8988T (cell line): ENCODE data around the gene STT3B.

Source experiments
- DNase-seq: peaks from one replicate; pipeline ENCODE4 v3.0.0; 2011

The STT3B gene

DNA sequence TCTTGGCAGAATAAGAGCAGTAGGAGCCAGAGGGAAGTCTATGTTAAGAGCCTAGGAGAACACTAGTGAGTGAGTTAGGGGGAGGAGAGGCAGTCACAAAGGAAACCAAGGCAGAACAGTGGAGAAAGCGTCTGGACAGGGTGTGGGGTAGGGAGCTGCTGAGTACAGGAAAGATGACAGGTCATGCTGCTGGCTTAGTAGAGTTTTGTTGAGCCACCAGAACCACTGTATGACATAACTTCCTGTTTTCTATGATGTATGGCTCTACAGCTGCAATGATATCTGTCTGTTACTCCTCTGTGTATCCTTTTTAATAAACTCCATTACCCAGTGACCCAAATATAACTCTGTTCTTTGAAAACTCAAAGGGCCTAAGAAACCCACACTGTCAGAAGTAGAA is 10.6 kb upstream of the STT3B start:
- DNase-seq: no peak

DNA sequence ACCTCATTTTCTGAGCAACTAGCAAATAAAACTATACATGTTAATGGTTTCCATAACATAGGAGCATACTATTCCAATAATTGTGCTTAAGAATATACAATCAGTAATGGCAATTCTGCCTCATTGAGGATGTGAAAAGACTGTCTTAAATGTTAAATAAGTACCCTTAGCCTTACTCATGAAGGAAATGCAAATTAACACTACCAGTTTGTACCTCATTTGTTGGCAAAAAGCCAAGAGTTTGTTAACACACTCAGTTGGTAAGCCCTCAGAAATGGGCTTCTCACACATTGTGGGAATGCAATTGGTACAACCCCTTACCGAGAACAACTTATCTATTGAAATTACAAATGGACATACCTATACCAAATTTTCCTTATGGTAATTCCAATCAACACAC is 9.2 kb upstream of the STT3B start:
- no peak for DNase-seq

DNA sequence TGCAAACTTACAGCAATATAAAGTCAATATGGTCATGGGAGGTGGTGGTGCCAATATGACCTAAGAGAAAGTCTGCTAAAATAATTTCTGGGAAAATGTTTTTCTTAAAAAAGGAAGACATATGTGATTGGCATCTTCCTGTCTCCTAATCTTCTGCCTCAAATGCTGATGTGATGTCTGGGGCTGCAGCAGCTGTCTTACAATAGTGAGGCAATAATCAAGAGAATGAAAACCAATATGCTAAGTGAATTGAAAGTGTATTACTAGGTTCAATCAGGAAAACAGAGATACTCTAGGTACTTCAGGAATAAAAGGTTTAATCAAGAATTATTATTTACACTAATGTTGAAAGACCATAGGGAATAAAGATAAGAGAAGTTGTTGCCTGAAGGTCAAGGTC is 7.2 kb upstream of the STT3B start:
- no peak for DNase-seq

DNA sequence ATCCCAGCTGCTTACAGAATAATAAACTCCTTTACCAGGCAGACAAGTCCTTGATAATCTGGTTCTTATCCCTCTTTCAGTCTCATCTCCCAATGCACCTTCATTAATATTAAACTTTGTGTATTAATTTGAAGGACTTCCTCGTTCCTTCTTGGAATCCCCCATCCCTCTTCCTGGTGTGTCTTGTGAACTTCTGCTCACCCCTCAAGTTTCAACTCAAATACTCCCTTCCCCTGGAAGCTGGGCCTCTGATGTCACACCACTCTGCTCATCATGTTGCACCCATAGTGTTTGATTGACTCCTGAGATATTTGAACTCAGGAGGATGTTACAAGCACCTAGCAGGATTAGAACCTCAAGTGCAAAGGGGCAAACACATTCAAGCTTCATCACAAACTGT is 3.3 kb upstream of the STT3B start:
- no peak for DNase-seq

DNA sequence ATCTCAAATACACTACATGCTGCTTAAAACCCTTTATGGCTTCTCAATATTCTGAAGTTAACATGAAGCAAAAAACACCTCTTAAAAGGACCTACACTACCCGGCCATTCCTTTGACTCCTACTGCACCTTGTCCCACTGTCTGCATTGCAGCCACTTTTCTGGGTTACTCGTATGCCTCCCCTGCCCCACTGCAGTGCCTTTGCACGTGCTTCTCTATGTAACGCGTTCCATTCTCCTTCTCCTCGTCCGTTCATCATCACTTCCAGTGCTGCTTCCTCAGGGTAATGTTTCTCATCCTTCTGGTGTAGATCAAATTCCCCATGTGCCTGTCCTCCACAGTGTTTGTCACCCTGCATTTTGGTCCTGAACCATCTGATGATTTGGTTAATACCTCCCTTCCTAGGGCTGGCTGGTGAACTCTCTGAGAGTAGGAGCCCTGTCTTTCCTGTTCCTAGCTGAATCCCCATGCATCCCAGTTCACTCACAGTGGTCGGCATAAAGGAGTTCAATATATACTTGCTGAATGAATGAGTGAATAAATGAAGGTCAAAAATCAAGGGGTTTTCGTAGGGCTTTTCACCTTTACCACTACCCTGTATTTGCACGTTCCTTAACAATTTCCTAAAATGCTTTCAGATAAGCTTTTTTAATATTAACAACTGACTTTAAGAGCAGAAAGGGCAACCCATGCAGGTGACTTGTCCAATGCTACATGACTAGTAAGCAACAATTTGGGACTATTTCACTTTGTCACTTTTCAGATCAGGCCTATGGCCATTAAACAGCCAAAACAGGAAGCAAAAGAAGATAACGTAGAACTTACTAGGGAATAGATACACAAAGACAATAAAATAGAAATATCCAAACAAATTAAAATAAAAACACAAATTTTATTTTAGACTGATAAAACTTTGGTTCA is 2.4 kb upstream of the STT3B start:
- DNase-seq: no peak

DNA sequence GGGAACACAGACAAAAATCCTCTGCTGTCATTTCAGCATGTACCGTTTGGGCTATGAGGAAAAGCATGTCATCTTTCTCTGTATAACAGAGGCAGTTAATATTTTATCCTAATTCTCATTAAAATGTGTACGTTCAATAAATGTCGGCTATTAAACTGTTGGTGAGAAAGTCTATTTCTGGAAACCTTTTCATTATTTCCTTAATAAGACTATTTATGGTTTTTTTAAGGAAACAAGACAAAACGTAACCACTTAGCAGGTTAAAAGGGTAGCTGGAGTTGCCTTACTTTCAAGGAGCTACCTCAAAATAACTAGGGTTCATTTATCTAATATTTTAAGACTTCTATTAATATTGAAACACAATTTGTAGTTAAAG is 1.8 kb upstream of the STT3B start:
- no peak for DNase-seq

DNA sequence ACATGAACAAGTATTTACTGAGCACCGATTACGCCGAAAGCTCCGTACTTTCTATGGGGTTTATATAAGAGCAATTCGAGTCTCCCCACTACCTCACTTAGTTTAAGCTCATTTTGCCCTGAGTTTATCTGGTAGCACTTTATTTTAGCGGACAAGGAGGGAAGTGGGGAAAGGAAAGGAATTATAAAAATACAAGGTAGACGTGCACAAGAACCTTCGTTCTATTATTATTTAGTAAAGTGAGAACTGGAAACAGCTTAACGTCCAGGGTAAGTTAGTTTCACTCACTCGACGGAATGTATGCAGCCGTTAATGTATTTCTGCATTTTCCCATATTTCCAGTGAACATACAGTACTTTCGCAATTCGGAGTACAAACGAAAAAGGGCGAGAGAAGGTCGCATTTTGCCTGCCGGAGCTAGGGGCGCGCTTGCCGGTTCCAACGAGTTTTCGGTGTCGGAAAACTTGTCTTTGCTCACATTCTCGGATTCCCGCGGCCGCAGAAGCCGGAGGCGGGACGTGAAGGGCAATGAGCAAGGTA is 1.2 kb upstream of the STT3B start:
- no peak for DNase-seq

DNA sequence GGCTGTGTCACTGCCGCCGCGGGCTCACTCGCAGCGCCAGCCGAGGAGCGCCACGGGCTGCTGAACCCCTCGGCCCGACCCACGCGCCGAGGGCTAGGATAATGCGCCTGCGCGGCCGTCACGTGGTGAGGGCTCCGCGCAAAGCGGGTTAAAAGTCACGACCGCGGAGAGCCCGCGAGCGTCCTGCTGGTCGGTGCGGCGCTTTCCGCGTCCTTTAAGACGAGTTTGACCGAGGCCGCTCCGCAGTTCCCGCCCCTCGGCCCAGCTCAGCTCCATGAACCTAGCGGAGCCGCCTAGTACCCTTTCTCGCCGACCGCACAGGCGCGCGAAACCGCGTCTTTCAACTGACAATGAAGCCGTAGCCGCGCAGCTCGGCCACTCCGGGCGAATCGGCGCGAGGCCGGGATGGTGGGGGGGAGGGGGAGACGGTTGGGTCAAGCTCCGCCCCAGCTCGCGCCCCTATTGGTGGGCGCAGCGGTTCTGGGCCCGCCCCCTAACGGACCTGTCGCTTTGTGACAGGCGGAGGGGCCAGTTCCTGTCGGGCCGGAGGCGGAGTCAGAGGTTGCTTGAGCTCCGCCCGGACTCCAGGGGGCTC is 636 bp upstream of the STT3B start:
- peak; percentile 96 for DNase-seq

DNA sequence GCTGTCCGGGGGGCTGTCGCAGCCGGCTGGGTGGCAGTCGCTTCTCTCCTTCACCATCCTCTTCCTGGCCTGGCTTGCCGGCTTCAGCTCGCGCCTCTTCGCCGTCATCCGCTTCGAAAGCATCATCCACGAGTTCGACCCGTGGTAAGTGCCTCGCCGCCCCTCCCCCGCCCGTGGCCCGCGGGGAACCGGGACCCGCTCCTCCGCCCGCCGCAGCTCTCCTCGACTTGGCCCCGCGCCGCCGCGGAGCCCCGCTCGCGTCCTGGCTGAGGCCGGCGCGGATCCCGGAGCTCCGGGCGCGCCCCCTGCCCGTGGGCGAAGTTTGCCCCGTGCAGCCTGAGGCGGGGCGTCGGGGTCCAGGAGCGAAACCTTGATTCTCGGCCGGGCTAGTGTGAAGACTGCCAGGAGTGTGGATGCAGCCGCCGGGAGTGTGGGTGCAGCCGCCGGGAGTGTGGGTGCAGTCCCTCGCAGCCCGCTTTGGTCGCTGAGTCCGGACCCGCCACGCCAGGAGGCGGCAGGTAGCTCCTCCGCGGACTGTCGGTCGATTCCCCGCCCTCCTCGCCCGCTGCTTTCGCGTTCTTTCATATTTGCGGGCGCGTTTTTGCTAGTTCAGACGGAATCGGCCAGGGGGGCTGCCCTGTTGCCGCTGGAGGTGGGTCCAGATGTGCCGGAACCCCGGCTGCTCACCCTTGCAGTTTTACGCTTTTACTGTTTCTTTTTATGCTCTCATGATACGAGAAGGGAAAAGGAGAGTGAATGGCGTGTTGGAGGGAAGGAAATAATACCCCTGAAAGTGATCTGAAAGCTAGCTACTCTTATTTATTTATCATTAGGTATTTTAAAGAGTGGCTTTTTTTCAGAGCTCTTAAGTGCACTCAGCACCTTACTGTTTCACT is 692 bp downstream of the STT3B start:
- DNase-seq: peak; percentile 45

DNA sequence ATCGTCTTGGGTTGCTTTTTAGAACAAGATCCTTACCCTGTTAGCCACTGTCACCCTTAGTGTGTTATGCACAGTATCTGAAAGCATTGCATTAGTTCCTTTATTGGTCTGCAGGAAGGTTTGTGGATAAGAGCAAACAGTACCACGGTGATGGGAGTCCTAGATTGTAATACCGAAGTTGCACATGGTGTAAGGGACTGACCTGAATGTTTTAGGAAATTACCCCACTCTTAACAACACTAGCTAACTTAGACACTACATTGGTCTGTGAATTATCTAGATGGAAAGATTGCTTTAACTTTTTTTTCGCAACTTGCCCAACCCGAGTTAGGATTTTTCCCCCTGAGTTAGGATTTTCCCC is 1.3 kb downstream of the STT3B start:
- peak; percentile 24 for DNase-seq

DNA sequence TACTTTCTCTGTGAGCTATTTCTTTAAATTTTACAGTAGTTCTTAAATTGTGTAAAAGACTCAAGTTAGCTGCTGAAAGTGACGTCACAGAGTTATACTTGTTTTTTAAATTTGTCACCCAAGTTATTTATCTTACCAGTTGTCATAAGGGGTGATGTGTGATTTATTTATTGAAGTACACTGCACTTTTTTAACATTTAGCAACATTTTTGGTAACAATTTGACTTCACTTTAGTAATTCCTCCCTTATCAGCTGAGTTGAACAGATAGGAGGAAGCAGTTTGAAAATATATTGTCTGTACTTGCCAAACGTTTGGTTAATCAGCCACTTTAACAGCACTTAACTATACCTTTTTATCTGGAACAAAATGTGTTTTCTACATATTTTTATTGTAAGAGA is 3.8 kb downstream of the STT3B start:
- no peak for DNase-seq

DNA sequence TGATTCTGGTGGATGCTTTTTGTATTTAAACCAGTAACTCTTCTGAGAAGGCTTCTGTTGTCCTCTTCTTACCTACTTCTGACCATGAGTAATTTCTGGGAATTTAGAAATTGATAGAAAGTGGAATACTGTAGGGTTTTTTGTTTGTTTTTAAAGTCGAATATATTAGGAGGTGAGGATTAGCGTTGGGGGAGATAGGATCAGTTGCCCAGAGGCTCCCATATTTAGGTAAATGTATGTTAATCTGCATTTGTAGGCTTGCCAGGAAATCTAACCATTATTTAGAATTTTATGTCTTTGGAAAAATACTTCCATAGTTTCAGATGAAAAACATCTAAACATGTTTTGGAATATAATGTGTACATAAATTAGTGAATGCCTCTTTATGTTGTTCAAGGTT is 6.1 kb downstream of the STT3B start:
- no peak for DNase-seq

DNA sequence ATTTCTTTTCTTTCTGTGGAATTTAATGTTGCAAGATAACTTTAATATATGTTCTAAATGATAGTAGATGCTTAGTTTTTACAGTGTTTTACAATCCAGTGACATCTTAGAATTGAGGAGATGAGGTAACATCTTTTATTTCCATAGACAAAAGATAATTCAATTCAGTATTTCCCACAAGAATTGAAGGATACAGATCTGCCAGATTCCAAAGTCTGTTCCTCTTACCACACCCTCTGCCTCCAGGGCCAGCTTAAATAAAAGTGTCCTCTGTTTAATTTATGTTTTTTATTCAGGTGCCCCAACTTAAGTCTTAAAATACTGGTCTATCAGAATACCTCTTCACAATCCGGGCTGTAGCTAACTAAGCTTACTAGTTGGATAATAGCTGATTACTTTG is 6.5 kb downstream of the STT3B start:
- no peak for DNase-seq

DNA sequence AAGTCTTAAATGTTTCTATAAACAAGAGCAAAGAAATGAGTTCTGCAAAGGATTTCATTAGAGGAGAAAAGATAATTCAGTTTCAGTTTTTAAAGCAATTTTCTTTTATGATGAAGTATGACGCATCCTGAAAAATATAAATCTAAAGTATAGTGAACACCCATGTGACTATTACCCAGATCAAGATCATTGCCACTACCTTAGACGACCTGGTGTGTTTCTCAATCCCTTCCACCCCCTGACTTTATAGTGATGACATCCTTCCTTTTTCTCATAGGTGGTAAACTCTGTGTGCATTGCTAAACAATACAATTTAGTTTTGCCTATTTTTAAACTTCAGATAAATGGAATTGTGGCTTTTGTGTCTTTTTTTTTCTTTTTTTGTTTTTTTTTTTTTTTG is 8.4 kb downstream of the STT3B start:
- DNase-seq: no peak

DNA sequence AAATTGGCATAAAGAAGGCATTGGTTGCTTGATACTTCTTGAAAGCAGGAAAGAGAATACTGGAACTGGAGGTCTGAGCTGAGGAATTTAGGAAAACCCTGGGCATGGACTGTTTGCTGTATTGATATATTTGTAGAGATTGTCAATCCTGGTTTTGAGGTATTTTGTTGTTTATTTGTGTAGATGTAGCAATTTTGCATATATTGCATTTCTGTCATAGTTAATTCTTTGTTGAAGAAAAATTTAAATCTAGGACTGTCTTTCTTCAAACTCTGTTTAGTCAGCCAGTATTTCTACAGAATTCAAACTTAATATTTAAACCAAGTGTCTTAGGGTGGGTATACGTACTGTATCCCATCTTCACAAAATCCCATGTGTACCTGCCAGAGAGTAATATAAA is 9.5 kb downstream of the STT3B start:
- DNase-seq: no peak

DNA sequence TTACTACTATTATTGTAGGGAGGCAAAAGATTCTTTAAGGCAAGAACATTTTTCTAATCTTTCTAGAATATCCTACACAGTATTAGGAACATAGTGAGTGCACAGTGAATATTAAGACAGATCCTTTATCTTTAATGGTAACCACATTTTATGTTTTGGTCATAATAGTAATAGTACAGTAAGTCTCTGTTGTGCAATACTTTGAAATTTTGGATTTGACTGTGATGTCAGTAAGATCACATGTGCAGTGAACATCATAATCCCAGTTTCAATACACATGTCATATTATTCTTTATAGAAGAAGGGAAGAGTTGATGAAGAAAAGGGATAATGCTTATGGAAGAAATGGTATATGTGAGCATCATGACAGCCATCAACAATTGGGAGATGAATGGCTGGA is 10.7 kb downstream of the STT3B start:
- DNase-seq: no peak

DNA sequence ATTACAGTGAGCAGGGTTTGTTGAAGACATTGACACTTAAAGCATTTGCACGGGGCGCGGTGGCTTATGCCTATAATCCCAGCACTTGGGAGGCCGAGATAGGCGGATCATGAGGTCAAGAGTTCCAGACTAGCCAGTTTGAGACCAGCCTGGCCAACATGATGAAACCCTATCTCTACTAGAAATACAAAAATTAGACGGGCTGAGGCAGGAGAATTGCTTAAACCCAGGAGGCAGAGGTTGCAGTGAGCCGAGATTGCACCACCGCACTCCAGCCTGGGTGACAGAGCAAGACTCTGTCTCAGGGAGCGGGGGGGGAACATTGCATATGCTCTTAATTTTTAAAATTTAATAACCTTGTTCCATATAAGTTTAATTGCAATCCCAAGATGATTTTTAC is 11.9 kb downstream of the STT3B start:
- DNase-seq: no peak

DNA sequence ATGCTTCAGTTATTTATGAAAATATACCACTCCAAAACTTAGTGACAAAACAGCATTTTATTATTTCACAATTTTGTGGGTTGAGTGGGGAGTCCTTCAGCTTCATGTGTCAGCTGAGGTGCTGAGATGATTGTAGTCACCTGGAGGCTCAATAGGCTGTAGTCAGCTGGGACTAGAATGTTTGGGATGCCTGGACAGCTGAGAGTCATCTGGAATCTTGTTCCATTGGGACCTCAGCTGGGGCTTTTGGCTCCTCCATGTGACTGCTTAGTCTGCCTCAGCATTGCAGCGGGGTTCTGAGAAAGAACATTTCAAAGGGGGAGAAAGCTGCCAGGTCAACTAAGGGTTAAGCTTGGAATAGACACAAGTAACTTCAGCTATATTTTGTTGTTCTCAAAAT is 13.4 kb downstream of the STT3B start:
- no peak for DNase-seq

DNA sequence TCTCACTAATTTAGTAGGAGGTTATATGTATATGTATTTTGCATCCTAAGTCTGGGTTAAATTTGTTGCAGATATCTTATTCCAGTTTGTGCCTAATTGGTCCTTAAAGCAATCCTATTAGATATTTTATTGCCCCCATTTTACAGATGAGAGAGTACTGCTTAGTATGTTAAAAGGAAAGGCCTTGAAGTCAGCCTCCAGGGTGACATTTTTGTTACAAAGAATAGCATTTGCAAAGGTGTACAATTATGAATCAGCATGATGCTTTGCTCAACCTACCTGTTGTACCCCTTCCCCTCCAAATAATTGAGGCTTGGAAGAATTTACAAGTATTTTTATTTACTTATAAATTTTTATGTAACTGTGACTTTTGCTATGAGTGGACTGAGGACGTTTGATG is 14.0 kb downstream of the STT3B start:
- DNase-seq: no peak

DNA sequence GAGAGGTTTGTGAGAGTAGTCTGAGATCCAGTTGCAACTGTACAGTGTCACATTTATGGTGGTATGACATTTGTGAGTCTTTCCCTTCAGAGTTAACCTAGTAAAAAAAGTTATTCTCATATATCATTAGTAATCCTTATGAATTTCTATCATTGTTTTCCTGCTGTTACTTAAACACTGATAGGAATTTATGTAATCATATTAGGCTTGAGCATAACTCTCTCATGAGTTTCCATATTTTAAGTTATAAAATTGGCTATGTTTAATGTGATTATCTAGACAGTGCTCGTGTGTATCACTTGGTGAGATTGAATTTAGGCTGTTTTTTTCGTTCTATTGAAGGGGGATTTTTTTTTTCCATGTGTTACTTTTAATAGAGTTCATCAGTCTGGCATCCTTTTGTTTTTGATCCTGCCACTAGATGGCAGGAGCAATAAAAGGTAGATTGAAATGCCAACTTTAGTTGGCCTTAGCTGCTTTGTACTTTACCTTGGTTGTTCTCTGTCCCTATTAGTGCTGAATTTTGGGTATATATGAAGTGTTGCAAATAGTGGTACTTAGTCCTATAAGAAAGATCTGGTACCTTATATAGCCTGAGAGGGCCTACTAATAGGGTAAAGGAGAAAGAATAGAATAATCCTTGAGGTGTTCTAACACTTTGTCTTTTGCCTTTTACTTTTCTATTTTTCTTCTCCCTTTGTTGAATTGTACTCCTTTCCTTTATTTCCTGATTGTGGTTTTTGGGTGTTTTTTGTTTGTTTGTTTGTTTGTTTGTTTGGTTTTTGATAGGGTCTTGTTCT is 17.9 kb downstream of the STT3B start:
- no peak for DNase-seq

DNA sequence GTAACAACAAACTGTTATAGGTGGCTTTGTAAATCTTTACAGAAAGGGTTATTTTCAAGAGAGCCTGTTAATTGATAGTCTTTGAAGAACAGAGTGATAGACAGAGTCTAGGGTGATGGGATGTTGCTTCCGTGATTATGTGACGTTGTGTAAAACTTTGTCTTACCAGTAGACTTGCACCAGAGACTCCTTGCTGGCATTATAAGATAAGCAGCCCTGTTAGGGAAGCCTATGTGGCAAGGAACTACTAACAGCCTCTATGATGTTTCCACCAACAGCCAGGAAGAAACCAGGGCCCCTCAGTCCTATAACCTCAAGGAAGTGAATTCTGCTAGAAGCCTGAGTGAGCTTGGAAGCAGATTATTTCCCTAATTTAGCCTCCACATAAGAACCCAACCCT is 18.9 kb downstream of the STT3B start:
- no peak for DNase-seq

DNA sequence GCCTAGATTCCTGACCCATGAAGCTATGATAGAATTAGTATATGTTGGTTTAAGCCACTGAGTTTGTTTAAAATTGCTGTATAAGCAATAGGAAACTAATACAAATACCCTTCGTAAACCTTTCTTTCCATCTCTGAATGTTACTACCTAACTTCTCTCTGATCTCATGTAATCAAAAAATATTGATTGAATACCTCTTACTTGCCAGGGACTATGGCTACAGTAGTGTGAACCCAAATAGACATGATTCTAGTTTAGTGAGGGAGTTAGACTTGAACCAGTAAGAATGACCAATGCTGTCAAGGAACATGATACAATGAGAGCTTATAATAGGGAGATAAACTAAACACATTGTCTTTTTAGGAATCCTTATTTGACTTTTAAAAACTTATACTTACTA is 19.4 kb downstream of the STT3B start:
- DNase-seq: no peak

DNA sequence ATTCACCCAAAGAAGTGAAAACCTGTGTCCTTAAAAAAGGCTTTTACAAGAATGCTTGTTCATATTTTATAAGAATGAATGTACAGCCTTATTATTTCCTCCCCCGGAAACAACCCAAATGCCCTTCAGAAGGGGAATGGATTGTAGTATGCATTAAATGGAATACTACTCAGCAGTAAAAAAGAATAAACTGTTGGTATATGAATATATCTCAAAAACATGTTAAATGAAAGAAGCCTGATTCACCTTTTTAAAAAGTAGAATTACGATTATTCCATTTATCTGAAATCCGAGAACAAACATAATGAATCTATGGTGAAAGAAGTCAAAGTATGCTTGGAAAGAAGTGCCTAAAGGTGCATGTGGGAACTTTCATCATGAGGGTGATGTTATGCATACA is 20.5 kb downstream of the STT3B start:
- no peak for DNase-seq
